HG02973 (cell line): ENCODE data around the gene NKAPD1.
A peak's percentile ranks its signal among the peaks of the same experiment; 100 is the strongest.
"Not testable (repeated sequence)": the region's sequence is repeated elsewhere in the genome, so short reads cannot be mapped to it uniquely, and the experiment has no call there.

ENCODE experiments used
- ATAC-seq: cut with Tn5 transposase; IDR thresholded peaks from one replicate; pipeline ENCODE4 v1.9.1; 2021; ENCODE audit warnings: moderate library complexity; ENCODE audit not compliant: unreplicated experiment

Gene NKAPD1

DNA sequence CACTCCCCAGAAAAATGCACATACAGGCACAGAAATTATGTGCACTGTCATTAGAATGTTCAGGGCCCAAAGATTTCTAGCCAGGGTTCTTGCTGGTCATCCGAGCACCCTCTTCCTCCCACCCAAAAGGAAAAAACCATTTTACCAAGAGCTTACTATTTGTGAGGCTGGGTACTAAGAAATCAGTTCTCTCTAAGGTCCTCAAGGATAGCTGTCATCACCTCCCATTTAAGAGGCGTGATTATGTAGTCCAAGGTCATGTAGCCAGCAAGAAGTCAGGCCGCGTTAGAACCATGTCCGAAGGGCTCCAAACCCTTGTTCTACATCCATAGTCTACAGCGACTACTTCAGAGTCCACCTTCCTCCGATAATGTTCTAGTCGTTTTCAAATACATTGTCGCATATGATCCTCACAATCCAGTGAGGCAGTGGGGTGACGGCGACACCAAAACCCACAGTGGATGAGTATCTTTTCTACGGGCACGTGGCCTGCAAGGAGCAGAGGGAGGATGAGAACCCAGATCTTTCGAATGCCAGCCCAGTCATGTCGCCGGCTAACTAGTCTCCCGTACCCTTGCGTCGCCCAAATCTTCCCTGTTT lies 11.8 kb downstream of the NKAPD1 start:
- ATAC-seq = peak; percentile 37

DNA sequence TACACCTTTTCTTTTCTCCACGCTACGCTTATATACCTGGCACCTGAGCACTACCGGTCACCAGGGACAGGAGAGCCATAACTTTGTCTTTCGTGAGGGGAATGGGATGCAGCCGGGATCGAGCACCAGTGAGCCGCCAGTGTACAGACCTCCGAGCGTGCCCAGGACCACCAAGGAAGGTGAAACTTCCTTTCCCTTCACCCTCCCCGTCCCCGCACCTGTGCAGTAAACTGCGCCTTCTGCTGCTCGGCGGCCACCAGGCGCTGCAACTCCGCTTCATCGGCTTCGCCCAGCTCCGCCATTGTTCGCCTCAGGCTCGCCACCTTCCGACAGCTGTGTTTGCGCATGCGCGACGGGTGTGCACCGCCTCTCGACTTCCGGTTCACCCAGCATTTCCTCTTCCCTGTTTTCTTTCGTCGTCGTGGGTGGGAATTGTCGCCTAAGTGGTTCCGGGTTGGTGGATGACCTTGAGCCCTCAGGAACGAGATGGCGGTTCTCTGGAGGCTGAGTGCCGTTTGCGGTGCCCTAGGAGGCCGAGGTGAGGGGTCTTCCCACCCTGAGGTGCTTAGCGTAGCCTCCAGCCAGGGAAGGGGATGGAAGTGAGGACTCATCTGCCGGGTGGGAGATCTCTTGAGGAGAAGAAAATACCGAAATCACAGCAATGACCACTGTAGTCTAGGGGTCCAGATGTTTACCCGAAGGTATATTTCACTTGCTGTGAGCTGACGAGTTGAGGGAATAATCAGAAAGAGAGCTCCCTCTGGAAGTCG lies 12.5 kb downstream of the NKAPD1 start, which contains the start of the genes SDHD and TIMM8B:
Gene SDHD, plus strand, starts transcription at position 452 of the 770 bp plus-strand sequence. Its CDS starts 35 bp downstream, at position 487.
Gene TIMM8B, minus strand, starts transcription at position 335 of the 770 bp plus-strand sequence. Its CDS starts 33 bp downstream, at position 302.
- ATAC-seq = peak; percentile 82

DNA sequence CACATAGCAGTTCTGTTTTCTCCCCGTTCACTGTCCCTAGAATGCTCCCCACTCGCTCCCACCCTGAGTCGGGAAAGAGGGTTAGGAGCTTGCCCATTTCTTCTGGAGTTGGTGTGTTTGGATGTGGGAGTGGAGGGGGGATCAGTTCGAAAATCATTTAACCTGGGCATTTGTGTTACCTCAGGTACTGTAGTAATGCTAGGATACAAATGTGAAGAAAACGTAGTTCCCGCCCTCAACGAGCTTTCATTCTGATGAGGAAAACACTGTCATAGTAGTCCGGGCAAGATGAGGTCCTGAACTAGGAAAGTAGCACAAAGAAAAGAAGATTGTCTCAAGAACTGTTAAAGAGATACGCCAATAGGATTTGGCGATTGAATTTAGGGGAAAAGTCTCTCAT lies 13.1 kb downstream of the NKAPD1 start:
- ATAC-seq = no peak

DNA sequence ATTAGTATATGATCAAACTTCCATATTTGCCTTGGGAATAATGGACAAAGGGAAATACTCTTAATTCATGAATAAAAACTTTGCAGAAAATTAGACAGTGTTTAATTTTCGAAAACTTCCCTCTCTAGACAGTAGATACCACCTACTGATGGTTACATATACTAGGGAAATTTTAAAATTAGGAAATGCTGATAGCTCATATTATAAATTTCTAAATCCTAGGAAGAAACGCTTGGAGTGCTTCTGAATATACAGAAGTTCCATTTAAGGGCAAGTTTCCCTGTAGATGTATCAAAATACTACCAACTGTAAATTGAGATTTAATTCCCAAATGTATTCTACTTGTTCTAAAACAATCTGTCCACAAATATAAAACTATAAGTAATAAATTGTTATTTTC lies 21.2 kb downstream of the NKAPD1 start:
- ATAC-seq = not testable (repeated sequence)

DNA sequence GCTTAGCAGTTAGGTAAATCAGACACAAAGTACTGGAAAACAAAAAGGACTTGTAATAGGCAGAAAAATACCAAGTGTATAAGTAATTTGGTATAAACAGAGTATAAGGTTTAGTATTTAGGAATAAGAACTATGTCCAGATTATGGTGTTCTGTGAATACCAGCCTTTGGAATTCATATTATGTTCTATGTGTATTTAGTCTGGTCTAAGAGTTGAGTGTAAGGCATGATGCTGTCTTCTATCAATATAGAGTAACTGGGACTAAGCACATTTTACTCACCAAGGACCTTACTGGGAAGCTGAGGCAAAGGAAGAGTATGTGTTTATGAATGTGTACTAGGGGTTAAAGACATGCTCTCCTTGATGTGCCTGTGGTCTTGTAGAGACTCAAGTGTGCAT lies 22.1 kb downstream of the NKAPD1 start:
- no peak for ATAC-seq

DNA sequence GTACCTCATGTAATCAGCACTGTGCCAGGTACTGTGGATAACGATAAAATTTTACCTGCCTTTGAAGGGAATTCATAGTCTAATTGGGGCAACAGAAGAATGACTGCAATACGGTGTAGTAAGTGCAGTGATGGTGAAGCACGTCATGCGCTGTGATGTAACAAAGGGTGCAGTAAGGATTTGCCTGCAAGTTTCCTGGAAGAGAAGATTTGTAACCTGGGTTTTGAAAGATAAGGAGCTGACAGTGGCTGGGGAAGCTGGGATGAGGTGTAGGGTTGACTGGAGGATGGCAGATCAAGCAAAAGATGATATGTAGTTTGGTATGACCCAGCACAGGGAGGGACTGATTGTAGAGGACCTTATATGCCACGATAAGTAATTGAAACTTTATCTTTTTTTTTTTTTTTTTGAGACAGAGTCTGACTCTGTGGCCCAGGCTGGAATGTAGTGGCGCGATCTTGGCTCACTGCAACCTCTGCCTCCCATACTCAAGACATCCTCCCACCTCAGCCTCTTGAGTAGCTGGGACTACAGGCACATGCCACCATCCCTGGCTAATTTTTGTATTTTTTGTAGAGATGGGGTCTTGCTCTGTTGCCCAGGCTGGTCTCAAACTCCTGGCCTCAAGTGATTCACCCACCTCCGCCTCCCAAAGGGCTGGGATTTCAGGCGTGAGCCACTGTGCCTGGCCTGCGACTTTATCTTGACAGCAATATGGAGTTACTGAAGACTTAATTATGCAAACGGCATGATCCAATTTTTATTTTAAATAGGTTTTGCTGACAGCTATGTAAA lies 23.8 kb downstream of the NKAPD1 start:
- ATAC-seq = no peak

DNA sequence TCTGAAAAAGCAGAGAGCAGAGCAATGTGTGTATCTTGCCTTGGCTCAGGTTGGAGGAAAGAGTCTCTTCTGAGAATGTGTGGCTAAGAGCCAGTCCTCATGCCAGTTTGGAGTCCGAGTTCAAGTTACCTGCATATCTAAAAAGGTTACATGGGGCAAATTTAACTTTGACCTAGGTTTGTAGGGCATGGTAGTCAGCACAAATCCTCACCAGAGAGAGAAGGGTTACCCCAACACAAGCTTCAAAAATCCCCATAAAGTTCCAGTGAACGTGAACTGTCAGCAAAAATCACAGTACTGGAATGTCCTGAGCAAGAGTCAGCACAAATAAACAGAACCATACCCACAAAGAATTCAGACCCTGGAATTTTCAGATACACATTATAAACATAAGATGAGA lies 26.4 kb downstream of the NKAPD1 start:
- no peak for ATAC-seq

DNA sequence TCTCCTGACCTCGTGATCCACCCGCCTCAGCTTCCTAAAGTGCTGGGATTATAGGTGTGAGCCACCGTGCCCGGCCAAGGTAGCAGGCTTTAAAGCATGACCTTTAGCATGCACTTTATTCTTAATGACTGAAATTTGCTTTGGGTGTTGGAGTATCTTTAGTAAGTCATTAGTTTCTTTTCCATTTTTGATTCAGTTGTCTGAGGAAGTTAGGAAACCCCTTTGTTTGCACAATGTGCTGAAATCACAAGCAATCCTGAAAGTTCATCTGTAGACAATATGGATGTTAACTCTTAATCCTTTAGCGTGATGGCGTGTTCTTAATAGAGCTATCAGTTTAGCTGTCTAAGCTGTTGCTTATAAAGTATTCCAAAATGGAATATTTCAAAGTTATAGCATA lies 29.3 kb downstream of the NKAPD1 start:
- ATAC-seq = no peak

DNA sequence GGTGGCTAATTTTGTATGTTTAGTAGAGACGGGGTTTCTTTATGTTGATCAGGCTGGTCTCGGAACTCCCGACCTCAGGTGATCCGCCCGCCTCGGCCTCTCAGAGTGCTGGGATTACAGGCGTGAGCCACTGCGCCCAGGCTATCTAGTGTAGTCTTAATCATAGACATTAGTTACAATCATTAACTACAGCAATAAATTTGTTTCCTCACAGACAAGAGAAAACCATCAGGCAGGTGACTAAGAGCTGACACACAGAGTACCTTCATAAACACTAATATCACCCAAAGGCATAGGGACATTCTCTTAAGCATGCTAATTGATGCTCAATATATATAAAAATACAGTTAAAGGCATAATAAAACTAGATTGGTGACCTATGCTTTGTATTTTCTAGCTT lies 32.0 kb downstream of the NKAPD1 start:
- ATAC-seq = no peak

DNA sequence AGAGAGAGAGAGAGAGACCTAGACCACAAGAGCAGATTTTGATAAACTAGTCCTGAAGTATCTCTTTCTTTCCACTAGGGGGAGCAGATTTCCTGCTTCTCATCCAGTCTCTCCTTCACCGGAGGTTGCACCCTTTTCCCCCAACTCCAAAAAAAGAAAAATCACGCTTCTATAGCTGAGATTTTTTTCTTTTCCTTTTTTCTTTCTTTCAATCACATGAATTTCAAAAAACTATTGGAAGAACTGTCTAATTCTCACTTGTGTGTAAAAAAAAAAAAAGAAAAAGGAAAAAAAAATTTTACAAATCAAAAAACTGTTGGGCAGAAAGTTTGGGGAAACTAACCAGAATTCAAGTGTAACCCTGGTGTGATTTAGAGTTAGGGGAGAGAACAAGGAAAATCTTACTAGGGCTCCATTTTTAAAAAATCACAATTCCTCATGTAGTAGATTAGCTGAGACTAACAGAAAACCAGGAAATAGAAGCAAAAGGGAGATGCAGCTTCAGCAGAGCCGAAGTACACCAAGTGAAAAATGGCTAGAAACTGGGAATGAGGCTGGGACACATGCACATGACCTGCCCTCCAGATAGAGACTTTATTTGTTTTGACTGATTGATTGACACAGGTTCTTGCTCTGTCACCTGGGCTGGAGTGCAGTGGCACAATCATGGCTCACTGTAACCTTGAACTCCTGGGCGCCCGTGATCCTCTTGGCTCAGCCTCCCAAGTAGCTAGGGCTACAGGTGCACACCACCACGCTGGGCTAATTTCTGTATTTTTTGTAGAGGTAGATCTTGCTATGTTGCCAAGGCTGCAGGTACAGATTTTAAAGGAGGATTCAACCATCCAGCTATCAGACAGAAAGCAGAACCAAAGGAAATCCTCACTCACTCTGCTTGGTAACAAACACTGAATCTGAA lies 39.7 kb downstream of the NKAPD1 start:
- peak; percentile 46 for ATAC-seq

DNA sequence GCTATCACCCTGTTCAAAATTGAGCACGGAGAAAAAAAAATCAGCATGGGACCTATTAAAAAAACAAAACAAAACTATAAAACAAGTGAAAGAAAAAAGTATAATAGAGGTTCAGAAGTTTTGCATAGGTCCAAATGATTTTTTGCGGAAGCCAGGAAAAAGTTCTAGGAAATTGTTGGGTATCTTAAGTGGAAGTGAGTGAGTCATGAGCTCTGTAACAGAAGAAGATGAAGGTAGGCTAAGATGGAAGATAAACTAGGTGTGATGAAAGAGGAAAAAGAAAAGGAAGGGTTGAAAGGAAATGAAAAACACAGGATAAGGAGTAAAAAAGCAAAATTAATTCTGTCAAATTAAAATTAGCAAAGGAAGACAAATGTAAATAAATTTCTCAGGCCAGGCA lies 40.4 kb downstream of the NKAPD1 start:
- no peak for ATAC-seq

DNA sequence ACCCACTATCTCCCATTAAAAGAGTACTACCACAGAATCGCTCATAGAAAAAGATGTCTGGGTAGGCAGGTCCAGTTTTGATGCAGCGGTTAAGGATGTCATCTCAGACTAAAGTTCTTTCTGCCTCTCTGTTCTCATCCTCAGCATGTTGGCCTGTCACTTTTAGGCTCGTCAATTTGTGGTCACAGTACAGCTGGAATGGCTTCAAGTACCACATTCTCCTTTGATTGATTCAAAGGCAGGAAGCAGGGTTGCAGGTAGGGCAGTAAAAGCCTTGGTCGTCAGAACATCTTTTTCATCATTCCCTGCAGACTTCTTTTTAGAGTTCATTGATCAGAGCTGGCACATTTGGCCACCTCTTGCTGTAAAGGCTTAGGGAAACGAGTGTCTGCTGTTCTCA lies 41.3 kb downstream of the NKAPD1 start:
- no peak for ATAC-seq

DNA sequence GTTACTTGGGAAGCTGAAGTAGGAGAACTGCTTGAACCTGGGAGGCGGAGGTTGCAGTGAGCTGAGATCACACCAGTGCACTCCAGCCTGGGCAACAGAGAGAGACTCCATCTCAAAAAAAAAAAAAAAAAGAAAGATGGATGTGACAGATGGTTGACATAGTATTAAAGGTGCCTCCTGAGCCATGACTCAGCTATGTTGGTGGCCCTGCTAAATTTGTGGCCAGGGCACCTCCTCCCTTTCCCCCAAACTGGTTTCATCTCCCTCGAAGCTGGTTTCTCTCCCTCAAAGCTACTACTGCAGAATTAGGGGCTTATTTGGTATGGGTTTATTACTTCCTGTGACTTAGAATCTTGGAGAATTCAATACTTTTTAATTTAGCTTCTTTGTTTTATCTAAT lies 44.1 kb downstream of the NKAPD1 start:
- ATAC-seq = no peak

DNA sequence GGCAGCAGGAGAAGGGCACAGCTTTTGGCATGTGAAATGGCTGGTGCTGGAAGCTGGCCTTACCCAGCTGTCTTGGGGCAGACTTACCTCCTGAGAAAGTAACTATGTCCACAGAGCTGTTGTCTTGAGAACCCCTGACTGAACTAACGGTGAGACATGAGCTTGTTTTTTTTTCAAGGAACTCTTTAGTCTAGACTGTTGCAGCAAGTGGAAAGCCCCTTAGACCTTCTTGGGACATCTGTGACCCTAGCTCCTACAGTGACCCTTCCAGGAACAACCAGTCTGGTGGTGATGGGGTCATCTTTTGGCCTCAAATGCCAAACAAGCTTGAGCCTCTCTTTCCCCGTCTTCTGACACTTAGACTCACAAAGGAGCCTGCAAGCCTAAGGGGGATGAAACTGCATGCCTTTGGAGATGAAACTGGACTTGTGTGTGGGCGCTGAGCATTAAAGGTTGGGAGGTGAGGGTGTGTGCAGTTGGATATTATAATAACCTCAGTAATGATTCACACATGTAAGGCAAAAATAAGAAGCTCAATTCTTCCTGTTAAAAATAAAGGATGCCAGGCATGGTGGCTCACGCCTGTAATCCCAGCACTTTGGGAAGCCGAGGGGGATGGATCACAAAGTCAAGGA lies 48.0 kb downstream of the NKAPD1 start:
- no peak for ATAC-seq

DNA sequence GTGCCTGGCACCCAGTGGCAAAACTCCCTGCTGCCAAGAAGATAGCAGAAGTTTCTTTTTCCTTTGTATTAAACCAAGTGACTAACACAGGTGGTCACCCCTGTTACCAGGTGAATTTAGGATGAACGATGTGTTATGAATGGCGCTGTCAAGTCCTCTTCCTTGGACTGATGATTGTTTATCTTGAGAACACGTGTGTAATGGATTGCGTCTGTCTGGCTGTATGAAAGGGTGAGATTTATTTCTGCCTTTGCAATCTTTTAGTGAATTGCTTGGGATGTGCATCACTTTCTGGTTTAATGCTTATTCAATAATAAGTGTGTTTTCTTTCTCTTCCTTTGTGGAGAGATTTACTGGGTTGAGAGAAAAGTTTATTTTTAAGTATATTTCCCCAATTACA lies 49.0 kb downstream of the NKAPD1 start:
- no peak for ATAC-seq

DNA sequence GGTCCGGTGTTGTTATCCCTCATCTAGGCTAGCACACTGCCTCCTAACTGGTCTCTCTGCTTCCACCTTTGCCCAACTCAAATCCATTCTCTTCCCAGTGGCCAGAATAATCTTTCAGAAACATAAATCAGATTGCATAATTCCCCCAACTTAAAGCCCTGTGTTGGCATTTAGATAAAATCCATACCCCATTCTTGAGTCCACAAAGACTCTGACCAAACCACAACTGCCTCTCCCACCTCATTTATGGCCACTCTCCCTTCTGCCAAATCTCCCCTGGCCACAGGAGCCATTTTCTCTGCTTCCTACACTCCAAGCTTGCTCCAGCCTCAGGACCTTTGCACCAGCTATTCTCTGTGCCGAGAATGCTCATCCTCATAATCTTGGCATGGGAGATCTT lies 53.0 kb downstream of the NKAPD1 start:
- no peak for ATAC-seq

DNA sequence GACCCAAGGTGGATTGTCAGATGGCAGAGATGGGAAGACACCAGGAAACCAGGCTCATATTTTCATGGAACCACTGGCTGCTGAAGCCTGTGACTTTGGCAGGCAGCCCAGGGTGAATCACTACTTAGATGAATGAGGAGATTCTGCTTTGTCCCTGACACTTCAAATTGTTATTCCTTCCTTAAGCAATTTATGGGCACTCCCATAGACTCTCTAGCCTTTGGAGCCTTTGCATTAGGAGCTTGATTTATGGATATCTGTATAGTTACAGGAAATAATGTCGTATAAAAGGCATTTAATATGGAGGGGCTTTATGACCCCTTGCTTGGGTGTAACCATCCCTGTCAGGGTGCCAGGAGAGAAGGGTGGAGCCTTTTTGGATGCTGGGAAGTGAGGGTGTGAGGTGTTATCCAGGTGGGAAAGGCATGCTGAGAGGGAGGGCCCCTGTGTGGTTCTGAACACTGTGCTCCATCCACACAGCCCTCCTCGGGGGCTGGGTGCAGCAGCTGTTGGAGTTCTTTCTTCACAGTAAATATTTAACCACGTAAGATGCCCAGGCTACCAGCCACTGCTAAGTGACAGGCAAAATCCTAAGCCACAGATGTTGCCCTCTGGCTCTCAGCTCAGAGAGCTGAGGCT lies 54.5 kb downstream of the NKAPD1 start:
- ATAC-seq = no peak

DNA sequence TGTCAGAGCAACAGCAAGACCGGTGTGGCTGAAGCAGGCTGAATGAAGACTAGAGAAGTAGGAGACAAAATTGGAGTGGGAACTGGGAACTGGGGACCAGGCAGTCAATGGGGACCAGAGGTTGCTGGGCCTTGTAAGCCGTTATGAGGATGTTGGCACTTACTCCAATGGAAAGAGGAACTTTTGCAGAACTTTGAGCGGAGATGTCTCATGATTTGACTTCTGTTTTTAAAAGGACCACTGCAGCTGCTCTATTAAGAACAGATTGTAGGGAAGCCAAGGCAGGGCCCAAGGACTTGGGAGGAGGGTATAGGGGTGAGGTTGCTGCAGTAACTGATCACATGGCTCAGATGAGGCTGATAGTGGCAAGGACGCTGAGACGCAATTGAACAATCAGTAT lies 55.6 kb downstream of the NKAPD1 start:
- no peak for ATAC-seq

DNA sequence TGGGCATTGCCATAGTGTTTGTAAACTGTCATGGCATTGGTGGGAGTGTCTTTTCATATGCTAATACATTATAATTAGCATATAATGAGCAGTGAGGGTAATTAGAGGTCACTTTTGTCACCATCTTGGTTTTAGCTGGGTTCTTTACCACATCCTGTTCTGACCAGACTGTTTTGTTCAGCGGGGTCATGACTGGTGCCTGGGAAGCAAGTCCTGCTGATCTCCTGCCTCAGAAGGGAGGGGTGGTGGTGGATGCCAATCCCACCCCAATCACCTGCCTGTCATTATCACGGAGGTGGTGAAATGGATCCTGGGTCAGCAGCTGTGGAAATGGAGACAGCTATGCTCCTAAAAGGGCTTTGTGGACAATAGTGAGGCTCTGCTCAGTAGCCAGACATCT lies 58.6 kb downstream of the NKAPD1 start:
- ATAC-seq = no peak

DNA sequence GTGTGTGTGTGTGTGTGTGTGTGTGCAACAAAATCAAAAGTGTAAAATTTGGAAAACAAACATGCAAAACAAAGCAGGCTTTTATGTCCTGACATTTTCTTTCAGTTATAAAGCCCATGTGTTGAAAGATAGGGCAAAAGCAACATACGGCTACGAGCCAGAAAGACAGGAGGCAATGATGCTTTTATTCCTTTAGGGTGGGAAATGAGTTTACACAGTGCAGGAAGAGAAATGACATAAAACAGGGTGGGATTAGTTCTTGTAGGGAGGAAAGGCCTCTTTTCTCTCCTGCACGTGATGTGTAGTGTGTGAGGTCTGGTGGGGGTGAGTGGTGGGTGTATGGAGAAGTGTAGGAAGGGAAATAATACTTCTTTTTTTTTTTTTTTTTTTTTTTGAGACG lies 60.4 kb downstream of the NKAPD1 start:
- ATAC-seq = no peak
